T-helper 2 cell treated with Interferon-gamma antibody and Interleukin-4, amounts not matched to agents 100 ng/mL and 5 ng/mL, for 36 hours (primary cell): ENCODE results near the gene PTPRD. TPM values are rescaled to one million over a fixed set of nuclear protein-coding genes. Genes with fewer than 3 reads are reported as not detected.

Experiments
- intact Hi-C: fragments of 100-400 bp; cut with micrococcal nuclease; formaldehyde crosslinking; loops from one replicate; pipeline ENCODE4 v1.15.1; 2023
- total RNA-seq: library from RNA; stranded (reverse); gene quantifications from 2 replicates; pipeline ENCODE4 v1.2.3, GENCODE V29; 2022

Gene PTPRD
- total RNA-seq, 1 donor from 2014 or later, result not detected

GRCh38 chr9:9621355-9621940 lies 991.4 kb downstream of the PTPRD start:
- intact Hi-C loops, result no loop called here

GRCh38 chr9:9620736-9621135 lies 992.1 kb downstream of the PTPRD start:
- intact Hi-C loops, result no loop called here

DNA sequence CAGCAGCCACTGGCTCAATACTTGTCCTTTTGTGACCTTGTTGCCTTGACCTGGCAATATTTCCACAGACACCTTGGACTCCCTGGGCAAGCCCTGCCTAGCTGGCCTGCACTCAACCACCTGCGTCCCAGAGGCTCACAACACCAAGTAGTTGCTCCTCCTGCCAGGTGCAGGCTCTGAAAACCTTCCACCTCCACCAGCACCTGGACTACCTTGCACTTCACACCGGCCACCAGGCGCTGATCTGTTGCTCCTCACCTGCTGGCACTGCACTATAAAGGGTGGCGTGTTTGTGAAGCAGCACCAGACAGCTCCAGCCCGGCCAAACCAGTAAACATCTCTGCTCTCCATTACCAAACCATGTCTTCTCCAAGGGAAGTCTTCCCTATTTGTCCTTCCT lies 997.7 kb downstream of the PTPRD start:
- intact Hi-C loops, result no loop called here

DNA sequence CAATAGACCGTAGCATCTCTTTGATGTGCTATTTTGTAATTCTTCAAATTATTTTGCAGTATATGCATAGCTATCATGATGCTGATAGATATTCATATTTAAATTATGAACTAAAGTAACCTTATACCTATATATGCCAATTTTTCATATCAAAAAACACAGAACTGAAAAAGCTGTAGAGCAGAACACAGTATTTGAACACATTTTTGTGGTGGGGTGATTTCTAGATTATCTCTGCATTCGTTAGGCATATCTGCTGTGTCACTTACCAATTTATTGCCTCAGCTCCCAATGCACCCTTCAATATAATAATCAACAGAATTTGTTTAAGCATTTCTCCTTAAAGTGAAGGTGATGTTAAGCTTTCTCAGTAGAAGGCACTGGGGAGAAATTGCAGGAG lies 998.2 kb downstream of the PTPRD start:
- intact Hi-C loops, result no loop called here

DNA sequence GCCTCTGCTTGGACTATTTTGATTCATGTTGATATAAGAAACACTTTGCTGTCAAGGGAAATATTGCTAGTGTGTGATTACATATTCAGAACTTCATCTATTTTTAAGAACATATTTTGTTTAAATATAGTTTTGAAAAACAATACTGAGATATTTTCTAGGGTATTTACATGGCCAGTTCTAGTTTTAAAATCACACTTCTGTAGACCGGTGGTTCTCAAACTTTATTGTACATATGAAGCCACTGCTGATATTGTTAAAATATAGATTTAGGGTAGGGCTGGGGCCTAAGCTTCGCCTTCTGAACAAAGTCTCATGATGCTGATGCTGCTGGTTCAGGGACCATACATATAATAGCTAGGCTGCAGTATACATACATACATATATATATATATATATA lies 1000.0 kb downstream of the PTPRD start:
- intact Hi-C loops, result no loop called here

DNA sequence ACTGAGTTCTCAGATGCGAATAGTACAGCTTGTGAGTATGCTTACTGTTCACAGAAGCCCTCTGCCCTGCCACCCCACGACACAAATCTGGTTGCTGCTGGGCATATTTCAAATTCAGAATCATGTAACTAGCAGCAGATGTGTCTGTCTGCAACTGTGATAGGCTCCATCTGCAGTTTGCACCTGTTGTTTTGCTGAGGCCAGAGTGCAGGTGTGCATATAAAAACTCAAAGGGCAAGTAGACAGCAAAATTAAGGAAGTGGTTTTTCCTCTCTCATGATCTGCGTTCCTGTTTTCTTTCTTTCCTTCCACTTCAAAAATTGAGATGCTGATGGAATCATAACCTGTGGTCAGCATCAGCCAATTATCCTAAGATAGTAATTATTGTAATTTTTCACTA lies 1000.5 kb downstream of the PTPRD start:
- intact Hi-C loops, result no loop called here

DNA sequence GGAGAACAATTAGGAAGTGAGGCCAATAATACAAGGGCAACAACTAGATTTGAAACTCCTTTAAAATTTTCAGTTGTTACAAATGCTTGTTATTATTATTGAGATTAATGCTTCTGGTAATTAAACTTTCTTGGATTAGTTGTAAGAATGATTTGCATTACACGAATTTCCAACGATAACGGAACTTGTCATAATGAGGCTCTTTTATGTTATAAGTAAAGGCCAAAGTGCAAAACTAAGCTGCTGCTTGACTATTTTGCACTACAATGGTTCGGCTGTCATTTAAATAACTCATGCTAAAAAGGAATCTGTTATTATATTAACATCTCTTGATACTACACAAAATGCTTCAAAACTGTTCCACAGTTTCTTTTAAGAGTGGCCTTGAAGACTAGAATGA lies 1007.1 kb downstream of the PTPRD start:
- intact Hi-C loops, result loop anchor here (10.0 kb wide), 1 partner anchor 339 kb away; no protein-coding TSS in a partner anchor

- intact Hi-C loops, result loop anchor here (10.0 kb wide), 1 partner anchor 341 kb away; no protein-coding TSS in a partner anchor
Measured at GRCh38 chr9:9603345-9603744, 1009.5 kb downstream of the PTPRD start.

- intact Hi-C loops, result no loop called here
Measured at GRCh38 chr9:9598723-9599122, 1014.1 kb downstream of the PTPRD start.

DNA sequence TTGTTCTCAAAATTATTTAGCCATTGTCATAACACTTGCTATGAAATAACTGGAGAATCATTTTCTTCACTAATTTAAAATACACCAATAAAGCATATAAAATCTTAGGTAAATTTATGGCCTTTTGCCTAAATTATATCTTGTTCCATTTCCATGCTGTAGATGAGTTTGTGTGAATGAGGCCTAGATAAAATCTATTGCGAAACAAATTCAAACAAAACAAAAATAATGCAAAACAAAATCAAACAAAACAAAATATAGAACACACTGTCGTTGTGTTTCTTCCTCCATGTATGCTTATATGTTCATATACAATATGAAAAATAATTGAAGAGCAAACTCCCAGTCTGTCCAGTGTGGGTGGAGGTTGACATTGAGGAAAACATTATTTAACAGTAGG lies 1020.7 kb downstream of the PTPRD start:
- intact Hi-C loops, result no loop called here

GRCh38 chr9:9585920-9586319 lies 1026.9 kb downstream of the PTPRD start:
- intact Hi-C loops, result no loop called here

DNA sequence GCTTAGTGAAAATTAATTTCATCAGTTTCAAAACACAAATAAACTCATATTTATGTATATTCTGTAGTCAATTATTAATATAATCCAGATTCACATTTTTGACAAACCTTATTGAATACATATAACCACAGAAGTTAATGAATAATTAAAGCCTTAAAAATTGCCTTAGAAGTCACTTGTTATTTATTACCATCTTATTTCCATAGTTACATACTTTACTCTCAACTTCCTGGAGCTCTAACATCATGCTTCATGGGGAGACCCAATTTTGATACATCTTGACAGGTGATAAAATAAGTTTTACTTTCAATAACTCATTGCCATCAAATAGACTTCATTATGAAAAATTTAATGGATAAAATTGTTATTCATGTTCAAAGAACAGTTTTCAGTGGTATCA lies 1038.7 kb downstream of the PTPRD start:
- intact Hi-C loops, result no loop called here

- intact Hi-C loops, result no loop called here
Measured at GRCh38 chr9:9565700-9566099, 1047.1 kb downstream of the PTPRD start.

GRCh38 chr9:9563817-9564216 lies 1049.0 kb downstream of the PTPRD start:
- intact Hi-C loops, result no loop called here

DNA sequence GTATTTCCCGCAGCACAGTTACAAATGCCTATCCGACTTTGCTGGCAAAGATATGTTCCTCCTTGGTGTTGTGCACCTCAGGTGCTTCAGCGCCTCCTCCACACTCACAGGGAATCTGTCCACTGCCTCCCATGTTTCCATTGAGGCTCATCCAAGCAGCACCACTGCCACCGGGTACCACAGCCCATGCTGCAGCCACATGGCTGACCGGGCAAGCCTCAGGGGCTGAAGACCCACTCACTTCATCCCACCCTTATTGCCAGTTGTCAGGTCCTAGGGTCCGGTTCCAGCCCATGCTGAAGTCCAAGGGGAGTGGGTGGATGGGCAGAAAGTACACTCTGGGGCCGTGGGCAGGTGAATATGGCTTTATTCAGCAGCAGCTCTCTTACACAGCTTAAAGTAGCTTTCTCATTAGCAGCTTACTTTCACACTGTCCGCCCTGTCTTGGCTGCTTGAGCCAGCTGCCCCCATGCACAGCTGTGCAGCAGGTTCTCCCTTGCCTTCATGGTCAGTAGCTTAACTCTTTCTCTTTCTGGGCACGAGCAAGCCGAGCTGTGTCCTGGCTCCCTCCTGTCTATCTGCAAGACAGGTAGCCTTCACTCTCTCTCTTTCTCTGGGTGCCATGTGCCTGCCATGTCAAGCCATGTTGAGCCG lies 1052.3 kb downstream of the PTPRD start:
- intact Hi-C loops, result no loop called here

GRCh38 chr9:9558907-9559306 lies 1053.9 kb downstream of the PTPRD start:
- intact Hi-C loops, result no loop called here

- intact Hi-C loops, result no loop called here
Measured at GRCh38 chr9:9557804-9558334, 1054.9 kb downstream of the PTPRD start.

- intact Hi-C loops, result no loop called here
Measured at GRCh38 chr9:9556865-9557803, 1055.7 kb downstream of the PTPRD start.

GRCh38 chr9:9552665-9553064 lies 1060.1 kb downstream of the PTPRD start:
- intact Hi-C loops, result no loop called here

DNA sequence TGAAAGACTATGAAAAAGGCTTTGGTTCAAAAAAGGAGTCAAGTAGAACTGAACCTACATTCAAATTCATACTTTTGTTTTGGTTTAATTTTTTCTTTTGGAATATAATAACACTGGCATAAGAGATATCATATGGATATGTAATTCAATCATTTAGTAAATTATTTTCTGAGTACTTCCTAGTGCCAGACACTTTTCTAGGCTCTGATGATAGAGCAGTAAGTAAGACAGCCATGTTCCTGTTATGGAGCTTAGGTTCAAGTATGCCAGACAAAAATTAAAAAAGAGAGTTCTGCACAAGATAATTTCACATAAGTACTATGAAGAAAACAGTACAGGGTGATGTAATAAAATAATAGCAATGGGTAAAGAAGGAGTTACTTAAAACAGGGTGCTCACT lies 1074.0 kb downstream of the PTPRD start:
- intact Hi-C loops, result no loop called here

DNA sequence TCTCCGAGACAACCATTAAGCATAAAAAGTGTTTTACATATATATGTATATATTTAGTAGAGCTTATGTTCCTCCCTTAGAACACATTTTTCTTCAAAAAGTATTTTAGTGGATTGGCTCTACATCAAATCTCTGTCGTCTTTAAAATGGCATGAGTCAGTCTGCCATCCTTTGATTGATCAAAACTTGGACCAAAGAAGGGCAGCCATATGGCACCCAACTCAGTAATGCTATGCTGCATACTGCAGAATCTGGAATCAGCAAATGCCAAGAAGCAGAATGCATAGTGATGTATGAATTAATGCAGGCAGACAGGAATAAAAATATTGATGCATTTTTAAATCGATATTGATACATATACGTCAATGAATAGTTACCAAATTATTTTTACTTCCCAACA lies 1074.4 kb downstream of the PTPRD start:
- intact Hi-C loops, result no loop called here

- intact Hi-C loops, result no loop called here
Measured at GRCh38 chr9:9536523-9536922, 1076.3 kb downstream of the PTPRD start.
